DLD1 (cell line): ENCODE measurements around the gene GLCE.
"Not testable (repeated sequence)": the region's sequence is repeated elsewhere in the genome, so short reads cannot be mapped to it uniquely, and the experiment has no call there.

Experiments used
- in situ Hi-C: cut with HindIII; loops from 2 replicates; pipeline ENCODE4 v1.10.0; 2017; ENCODE audit warnings: low sequenced_read_pairs

GLCE gene

GRCh38 chr15:69134791-69135190 lies 25.6 kb upstream of the GLCE start:
- in situ Hi-C loops, result no loop called here

DNA sequence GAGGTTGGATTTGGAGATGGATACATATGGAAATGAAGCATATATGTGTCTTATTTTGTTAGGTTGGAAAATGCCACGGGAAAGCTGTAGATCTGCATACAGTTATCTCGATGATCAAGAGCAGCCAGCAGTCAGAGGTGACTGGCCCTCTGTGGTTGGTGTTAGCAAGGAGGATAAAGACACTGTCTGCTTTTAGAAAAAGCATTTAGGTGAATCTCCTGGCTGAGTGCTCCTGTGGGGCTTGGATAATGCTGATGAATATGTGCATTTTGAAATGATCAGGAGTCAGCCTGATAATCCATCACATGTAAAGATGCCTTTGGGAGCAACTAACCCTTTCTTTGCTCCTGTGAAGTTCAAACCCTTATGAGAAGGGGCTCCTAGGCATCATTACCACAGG lies 24.9 kb upstream of the GLCE start:
- in situ Hi-C loops, result no loop called here

- in situ Hi-C loops, result no loop called here
These were observed 21.5 kb upstream of the GLCE start for GRCh38 chr15:69138963-69139362.

GRCh38 chr15:69140306-69140705 lies 20.1 kb upstream of the GLCE start:
- in situ Hi-C loops, result loop anchor here (5.0 kb wide), 2 partner anchors 33 to 68 kb away; no protein-coding TSS in a partner anchor

DNA sequence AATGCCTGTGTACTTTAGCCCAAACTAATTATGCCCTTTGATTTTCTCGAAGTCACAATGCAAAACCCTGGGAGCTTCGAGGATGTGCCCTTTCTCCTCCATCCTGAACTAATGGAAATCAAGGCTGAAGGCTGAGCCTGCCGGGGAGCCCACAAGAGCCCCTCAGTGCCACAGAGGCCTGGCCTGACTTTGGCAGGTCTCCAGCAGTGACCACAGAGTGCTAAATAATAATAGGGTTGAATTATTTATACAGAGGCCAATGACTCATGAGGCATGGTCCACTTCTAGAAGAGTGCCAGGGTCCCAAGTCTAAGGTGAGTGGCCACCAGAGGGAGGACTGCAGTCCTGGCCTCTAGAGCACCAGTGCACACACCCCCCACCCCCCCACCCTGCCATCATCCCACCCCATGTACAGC lies 19.1 kb upstream of the GLCE start:
- in situ Hi-C loops, result loop anchor here (5.0 kb wide), 2 partner anchors 34 to 69 kb away; no protein-coding TSS in a partner anchor

GRCh38 chr15:69141833-69142232 lies 18.6 kb upstream of the GLCE start:
- in situ Hi-C loops, result loop anchor here (5.0 kb wide), 2 partner anchors 35 to 70 kb away; no protein-coding TSS in a partner anchor

DNA sequence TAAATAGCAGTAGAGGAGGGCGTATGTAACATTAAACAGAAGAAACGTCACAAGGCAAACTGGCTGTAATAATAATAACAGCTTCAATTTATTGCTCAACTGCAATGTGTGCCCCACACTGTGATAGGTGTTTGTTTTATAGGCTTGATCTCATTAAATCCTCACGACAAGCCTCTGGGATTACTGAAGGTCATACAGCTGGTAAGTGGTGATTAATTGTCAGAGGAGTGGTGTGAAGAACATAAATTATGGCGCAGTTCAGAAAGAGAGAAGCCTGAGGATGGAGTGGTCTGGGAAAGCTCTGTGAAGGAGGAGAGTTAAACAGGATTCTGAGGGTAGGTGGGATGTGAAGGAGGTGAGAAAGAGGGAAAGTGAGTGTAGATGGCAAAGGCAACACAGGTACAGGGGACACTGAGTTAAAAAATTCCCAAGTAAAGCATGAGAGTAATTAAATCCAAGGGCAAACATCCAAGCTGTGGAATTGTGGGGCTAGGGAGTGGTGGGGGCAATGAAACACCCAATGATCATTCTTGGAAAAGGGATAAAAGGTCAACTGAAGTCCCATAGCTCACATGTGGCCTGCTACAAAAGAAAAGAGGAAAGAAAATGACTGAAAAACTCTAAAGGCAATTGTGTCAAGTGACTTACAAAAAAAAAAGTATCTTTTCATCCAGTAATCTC lies 16.5 kb upstream of the GLCE start:
- in situ Hi-C loops, result loop anchor here (5.0 kb wide), 2 partner anchors 37 to 72 kb away; no protein-coding TSS in a partner anchor

- in situ Hi-C loops, result loop anchor here (5.0 kb wide), 2 partner anchors 37 to 72 kb away; no protein-coding TSS in a partner anchor
These were observed 15.9 kb upstream of the GLCE start for GRCh38 chr15:69144530-69144929.

DNA sequence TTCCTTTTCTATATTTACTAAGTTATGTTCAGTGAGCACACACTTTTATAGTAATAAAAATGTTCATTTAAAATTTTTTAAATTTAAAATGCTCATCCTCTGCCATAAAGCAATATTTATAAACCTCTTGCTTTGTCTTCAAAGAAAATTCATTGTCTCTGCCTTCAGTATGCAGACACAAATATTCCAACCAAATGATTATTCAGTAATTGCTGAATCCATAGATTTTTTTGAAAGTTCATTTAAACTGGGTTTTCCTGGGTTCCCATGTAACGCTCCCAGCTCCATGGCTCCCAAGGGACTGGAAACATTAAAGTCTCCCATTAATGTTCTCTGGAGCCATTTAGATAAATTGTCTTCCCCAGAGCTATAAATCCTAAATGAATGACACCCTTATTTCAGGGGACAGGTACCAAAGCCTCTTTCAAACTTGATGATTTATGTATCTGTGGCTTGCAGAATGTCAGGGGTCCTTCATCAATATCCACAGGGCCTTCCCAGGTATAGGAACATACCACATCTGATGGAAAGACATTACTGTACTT lies 15.2 kb upstream of the GLCE start:
- in situ Hi-C loops, result no loop called here

GRCh38 chr15:69145694-69146492 lies 14.5 kb upstream of the GLCE start:
- in situ Hi-C loops, result no loop called here

DNA sequence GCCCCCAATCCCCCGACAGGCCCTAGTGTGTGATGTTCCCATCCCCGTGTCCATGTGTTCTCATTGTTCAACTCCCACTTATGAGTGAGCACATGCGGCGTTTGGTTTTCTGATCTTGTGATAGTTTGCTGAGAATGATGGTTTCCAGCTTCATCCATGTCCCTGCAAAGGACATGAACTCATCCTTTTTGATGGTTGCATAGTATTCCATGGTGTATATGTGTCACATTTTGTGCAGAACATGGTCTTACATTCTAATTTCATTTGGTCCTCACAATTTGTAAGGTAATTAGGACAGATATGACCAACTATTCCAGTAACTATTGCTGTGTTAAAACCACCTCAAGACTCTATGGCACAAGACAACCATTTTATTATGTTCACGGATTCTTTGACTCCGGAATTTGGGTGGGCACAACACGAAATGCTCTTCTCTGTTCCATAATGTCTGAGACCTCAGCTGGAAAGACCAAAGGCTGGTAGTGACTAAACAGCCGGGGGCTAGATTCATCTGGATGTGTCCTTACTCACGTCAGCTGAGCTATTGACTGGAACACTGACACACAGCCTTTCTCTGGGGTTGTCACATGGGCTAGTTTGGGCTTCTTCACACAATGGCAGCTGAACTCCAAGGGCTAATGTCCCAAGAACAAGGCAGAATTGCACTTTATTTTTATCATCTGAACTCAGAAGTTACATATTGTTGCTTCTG lies 13.6 kb upstream of the GLCE start:
- in situ Hi-C loops, result no loop called here

- in situ Hi-C loops, result no loop called here
These were observed 12.0 kb upstream of the GLCE start for GRCh38 chr15:69148465-69148864.

- in situ Hi-C loops, result no loop called here
These were observed 11.3 kb upstream of the GLCE start for GRCh38 chr15:69149163-69149562.

DNA sequence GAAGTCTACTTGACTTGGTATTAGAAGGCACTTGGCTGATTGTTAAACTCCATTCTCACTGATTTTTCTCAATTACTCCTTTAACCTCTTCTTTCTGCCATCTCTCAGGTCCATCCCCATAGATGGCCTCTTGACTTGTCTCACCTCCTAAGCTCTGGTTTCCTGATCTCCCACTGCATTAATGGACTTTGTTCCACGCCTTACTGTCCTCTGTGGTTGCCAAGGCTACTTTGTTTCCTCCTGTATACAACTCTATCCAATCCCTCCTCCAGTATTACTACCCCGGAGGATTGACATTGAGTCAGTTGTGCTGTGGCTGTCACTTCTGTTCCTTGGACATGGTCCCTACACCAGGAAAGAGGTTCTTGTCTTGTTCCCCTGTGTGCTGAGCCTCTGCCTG lies 10.6 kb upstream of the GLCE start:
- in situ Hi-C loops, result no loop called here

DNA sequence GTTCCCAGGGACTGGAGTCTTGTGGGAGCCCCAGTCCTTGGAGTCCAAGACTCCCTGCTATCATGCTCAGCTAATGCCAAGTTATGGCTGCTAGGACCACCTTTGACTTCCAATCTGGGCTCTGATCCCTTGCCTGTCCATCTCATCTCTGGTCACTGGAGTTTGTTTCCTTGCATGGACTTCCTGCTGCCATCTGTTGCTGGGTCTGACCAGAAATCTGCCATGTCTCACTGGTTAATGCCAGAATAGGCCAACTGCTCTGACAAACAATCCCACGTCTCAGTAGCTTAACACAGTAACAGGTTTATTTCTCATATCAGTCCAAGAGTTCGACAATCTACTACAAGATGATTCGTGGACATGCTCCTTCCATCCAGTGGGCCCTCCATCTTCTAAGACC lies 10.1 kb upstream of the GLCE start:
- in situ Hi-C loops, result no loop called here

GRCh38 chr15:69150841-69151240 lies 9.6 kb upstream of the GLCE start:
- in situ Hi-C loops, result no loop called here

- in situ Hi-C loops, result no loop called here
These were observed 7.4 kb upstream of the GLCE start for GRCh38 chr15:69153046-69153445.

GRCh38 chr15:69153587-69153986 lies 6.8 kb upstream of the GLCE start:
- in situ Hi-C loops, result not testable (repeated sequence)

DNA sequence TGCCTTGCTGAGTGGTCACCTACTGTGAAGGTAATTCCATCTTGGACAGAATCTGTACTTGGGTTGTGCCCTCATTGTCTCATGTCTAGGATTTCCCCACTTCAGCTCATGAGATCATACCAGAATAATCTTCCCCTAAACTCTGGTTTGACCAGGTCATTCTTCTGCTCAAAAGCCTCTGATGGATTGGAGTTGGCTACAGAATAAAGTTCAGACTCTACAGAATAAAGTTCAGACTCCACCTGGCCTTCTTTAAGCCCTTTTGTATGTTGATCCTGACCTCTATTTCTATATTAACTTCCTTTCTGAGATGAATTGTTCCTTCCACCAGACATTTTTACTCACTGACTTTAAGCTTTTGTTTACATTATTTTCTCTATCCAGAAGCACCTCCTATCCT lies 6.4 kb upstream of the GLCE start:
- in situ Hi-C loops, result no loop called here

DNA sequence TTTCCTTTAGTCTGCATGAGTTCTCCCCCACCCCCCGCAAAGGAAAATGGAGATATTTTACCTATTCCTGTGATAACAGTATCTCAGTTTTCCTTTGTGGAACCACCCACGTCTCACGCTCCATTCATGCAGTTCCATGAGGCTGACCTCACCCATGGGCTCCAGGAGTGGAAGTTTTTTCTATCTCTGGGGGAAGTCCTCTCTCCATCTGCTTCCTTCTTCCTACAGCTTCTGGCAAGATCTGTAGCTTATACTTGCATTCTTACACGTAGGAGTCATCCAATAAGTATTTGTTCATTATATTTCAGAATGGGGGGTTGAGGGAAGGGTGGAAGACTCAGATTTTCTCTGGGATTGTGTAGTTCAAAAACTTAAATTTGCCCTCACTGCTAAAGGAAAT lies 5.8 kb upstream of the GLCE start:
- in situ Hi-C loops, result no loop called here

DNA sequence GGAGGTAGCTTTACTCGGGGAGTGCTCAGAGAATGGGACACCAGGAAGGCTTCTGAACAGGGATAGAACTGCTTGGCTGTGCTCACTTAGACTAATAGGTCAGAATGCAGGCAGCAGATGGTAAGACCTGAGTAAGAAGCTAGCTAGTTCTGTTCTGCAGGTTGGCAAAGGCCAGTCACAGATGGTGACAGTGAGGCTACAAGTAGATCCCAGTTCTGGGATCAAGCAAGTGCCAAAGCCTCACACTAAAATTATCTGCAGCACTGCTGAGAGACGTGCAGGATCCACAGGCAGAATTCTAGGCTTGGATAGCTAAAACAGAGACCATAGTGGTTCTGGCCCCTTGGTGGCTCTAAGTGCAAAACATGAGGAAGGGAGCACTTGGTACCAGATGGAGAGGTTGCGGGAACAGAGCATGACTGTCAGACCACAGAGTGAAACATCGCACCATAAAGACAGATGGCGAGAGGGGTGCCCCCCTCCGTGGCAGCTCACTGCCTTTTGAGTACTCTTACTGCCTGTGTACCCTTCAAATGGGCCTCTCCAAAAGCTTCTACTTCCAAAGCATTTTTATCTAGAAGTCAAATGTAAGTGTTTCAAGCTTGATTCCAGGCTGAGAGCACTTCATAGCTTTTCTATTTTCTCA lies 3.6 kb upstream of the GLCE start:
- in situ Hi-C loops, result no loop called here
